ENCODE data around the gene UGT1A5. TPM values are rescaled to one million over a fixed set of nuclear protein-coding genes. Genes with fewer than 3 reads are reported as not detected.
"Not testable (repeated sequence)": the region's sequence is repeated elsewhere in the genome, so short reads cannot be mapped to it uniquely, and the experiment has no call there.

The UGT1A5 gene
- total RNA-seq, 3 donors from 2014 or later = not detected

GRCh38 chr2:233740870-233741269 is 28.2 kb downstream of the UGT1A5 start:
- intact Hi-C loops (cut with DNase I; ENCODE audit: low total_unique reads) = loop anchor here (5.0 kb wide), 1 partner anchor 146 kb away; no protein-coding TSS in a partner anchor
- no peaks in the 10 kb centered on the region for H3K36me3 ChIP-seq
- no peaks in the 10 kb centered on the region for H3K9me3 ChIP-seq
- no peak for TF ChIP-seq CTCF (IDR thresholded peaks at IDR 0.05)
- no peak for TF ChIP-seq POLR2AphosphoS5 (IDR thresholded peaks at IDR 0.05)
- TF ChIP-seq POLR2A (IDR thresholded peaks at IDR 0.05) = no peak
- no peaks in the 10 kb centered on the region for H3K4me1 ChIP-seq
- no peaks in the 10 kb centered on the region for H3K27me3 ChIP-seq
- no peak overlapping the region for H3K4me3 ChIP-seq
- DNase-seq (ENCODE audit: low spot score in 2 of 2) = no peak
- H3K27ac ChIP-seq = no peak overlapping the region

DNA sequence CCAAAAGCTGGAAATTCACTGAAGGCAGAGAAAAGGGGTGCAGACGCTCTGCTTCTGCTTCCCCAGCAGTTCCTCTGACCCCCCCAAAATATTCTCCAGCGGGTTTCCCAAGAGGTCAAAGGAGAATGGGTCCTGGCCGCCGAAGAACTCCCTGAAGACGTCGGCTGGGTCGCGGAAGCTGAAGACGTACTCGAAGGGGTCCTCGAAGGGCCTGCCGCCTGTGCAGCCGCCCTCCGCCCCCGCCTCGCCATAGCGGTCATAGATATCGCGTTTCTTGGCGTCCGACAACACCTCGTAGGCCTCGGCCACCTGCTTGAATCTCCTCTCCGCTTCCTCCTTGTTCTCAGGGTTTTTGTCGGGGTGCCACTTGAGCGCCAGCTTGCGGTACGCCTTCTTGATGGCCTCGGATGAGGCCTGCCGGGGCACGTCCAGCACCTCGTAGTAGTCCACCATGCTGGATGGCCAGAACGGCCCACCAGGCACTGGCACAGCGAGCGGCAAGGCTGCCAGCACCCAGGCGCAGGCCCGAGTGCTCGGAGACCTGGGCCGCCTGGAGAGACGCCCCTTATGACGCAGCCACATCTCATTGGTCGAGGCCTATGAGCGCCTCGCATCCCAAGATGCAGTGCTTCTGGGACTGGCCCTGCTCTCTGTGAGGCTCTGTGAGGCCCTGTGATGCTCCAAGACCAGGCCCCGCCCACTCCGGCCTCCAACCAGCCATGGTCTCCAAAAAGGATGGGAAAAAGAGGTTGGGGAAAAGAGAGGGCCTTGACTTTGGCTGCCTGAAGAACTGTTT is 31.0 kb downstream of the UGT1A5 start:
- Histone ChIP-seq H3K27ac (no peak overlapping the region), H3K4me1 (no peaks in the 10 kb centered on the region), H3K36me3 (no peaks in the 10 kb centered on the region), H3K9me3 (no peaks in the 10 kb centered on the region), H3K27me3 (no peaks in the 10 kb centered on the region), H3K4me3 (no peak overlapping the region)
- intact Hi-C loops (cut with DNase I; ENCODE audit: low total_unique reads) = loop anchor here (5.0 kb wide), 1 partner anchor 144 kb away; no protein-coding TSS in a partner anchor
- TF ChIP-seq CTCF (IDR thresholded peaks at IDR 0.05) = no peak
- TF ChIP-seq POLR2A (IDR thresholded peaks at IDR 0.05) = no peak
- TF ChIP-seq POLR2AphosphoS5 (IDR thresholded peaks at IDR 0.05) = no peak
- no peak for DNase-seq (ENCODE audit: low spot score in 2 of 2)

DNA sequence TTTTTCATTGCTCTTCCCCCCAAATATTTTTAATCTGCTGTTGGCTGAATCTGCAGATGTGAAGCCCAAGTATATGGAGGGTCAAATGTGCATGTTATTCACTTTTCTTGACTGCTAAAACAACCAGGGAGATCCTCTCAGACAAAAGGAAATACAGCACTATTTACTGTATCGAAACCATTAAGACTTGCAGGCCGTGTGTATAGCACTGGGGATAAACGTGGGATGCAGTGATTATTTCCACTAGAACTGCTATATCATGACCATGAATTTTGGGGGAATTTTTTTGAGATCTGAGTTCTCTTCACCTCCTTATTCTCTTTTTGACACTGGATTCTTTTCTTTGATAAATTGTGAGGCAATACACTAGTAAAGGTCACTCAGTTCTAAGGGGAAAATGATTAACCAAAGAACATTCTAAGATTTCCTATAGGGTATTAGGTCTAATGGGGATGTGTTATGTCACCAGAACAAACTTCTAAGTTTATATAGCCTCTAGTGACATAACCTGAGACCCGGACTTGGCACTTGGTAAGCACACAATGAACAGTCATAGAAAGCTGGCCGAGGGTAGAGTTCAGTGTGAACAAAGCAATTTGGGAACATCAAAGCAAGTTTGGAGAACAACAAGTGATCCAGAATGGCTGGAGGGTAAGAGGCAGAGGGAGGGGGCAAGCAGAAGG is 32.5 kb downstream of the UGT1A5 start:
- intact Hi-C loops (cut with DNase I; ENCODE audit: low total_unique reads) = no loop called here
- H3K36me3 ChIP-seq = no peaks in the 10 kb centered on the region
- peaks cover 0 to 2% of the 10 kb centered on the region in 2 donors for H3K9me3 ChIP-seq
- no peaks in the 10 kb centered on the region for H3K27me3 ChIP-seq
- no peak for TF ChIP-seq POLR2AphosphoS5 (IDR thresholded peaks at IDR 0.05)
- no peak for TF ChIP-seq POLR2A (IDR thresholded peaks at IDR 0.05)
- TF ChIP-seq CTCF (IDR thresholded peaks at IDR 0.05) = no peak
- no peak for DNase-seq (ENCODE audit: low spot score in 2 of 2)
- no peak overlapping the region for H3K4me3 ChIP-seq
- no peak overlapping the region for H3K27ac ChIP-seq
- no peaks in the 10 kb centered on the region for H3K4me1 ChIP-seq

GRCh38 chr2:233745838-233746237 is 33.1 kb downstream of the UGT1A5 start:
- H3K27me3 ChIP-seq; H3K9me3 ChIP-seq; intact Hi-C loops (cut with DNase I; ENCODE audit: low total_unique reads); DNase-seq (ENCODE audit: low spot score in 2 of 2); H3K27ac ChIP-seq; H3K4me3 ChIP-seq; H3K4me1 ChIP-seq; H3K36me3 ChIP-seq: not testable (repeated sequence)

DNA sequence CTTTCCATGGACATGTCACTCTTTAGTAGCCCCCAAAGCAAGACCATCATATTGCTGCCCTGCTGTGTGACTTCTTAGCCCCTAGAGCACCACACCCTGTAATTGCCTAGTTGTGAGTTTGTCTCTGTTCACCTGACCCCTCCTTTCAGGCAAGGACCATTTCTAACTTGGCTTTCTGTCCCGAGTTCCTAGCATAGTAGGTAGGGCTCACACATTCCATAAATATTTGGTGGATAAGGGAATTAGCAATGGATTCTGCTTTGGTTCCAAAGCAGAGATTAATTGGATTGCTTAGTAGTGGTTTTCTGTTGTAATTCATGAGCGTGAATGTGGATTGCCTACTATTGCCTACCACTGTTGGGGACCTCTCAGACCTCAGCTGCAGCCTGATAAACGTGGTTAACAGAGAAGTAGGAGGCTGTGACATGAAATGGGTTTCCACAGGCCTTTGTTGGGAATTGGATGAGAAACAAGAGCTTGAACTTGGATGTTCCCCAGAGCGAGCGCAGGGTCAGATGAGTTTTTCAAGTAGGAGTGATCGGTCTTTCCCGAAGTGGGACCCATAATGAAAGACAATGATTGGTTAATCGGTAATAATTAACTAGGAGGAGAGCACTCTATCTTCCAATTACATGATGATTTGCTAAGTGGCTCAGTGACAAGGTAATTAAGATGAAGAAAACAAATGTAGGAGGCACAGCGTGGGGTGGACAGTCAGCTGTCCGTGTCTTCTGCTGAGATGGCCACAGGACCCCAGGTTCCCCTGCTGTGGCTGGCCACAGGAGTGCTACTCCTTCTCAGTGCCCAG is 34.0 kb downstream of the UGT1A5 start:
- H3K27me3 ChIP-seq = no peaks in the 10 kb centered on the region
- intact Hi-C loops (cut with DNase I; ENCODE audit: low total_unique reads) = no loop called here
- no peak overlapping the region for H3K27ac ChIP-seq
- peaks cover 9 to 17% of the 10 kb centered on the region in 2 donors for H3K9me3 ChIP-seq
- H3K4me3 ChIP-seq = no peak overlapping the region
- no peaks in the 10 kb centered on the region for H3K4me1 ChIP-seq
- no peak for TF ChIP-seq POLR2A (IDR thresholded peaks at IDR 0.05)
- TF ChIP-seq CTCF (IDR thresholded peaks at IDR 0.05) = no peak
- TF ChIP-seq POLR2AphosphoS5 (IDR thresholded peaks at IDR 0.05) = no peak
- no peaks in the 10 kb centered on the region for H3K36me3 ChIP-seq
- DNase-seq (ENCODE audit: low spot score in 2 of 2) = no peak
